DMS79 (cell line): ENCODE results near the gene SPHK1.

Experiments
- DNase-seq: peaks from one replicate; lab custom pipeline; 2025; lab: John Stamatoyannopoulos, UW

SPHK1 gene

DNA sequence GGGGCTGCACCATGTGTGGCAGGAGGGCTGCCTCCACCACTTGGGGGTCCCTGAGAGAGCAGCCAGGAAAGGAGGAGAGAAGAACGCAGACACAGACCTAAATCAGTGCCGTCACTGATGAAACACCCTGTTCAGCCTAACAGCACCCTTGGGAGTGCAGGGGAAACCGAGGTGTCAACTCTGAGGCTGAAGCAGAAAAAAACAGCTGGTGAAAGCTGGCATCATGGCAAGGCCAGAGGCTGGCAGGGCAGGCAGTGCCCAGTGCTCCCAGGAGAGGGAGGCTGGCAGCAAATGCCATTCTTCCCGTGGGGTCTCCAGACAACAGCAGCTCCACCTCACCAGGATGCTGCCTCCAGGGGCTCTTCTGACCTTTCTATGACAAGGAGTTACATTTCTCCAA, 23.1 kb downstream of the SPHK1 start:
- DNase-seq: no peak

DNA sequence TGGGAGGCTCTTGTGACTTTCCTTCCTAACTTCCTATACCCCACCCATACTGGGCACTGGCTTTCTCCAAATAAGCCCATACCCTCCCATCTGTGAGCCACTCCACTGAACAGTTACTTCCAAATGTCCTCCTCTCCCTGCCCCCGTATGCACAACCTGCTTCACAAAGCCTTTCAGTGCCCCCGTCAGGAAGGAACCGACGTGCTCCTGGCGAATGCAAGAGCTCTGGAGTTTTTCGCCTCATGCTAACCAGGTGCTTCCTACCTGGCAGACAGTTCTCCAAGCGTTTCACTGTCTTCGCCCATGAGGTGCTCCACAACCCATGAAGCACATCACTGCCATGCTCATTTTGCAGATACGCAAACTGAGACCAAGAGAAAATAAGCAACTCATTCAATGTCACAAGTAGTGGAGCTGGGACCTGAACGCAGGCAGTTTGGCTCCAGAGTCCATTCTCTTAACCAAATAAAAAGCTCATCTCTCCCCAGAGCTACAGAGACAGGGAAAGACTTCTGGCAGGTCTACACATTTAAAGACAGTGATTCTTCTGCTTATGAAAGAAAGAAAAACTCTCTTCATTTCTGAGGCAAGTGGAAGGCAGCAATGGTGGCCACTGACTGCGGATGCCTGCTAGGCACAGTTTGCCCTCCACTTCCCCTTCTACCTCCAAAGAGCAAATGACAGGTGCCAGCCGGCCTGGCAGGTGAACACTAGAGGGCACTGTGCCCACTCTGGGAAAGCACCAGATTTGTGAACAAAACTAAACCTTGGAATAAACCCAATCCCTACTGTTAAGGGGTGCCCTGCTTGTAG, 23.8 kb downstream of the SPHK1 start:
- DNase-seq: peak; percentile 23

DNA sequence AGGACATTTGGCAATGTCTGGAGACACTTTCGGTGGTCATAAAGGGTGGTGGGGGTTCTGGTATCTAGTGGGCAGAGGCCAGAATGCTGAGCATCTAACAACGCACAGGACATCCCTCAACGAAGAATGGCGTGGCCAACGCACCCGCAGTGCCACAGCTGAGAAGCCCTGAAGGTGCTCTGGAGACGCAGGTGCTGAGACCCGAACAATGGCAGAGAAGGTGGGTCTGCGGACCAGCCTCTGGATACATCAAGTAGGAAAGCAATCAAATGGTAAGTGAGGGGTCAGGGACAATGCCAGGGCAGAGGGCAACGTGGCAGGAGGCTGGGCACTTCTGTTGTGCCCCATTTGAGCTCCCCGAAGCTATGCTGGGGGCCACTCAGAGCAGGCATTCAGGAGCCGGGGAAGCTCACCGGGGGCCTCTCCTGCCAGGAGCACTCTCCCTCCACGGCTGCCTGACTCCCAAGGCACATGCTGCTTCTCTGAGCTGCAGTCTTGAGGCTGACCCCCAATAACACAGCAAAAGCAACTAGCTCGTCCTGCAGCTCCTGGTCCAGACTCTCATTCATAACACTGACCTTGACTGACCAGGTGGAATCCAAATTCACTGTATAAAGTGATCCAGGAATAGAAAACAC, 26.0 kb downstream of the SPHK1 start:
- peak; percentile 26 for DNase-seq

DNA sequence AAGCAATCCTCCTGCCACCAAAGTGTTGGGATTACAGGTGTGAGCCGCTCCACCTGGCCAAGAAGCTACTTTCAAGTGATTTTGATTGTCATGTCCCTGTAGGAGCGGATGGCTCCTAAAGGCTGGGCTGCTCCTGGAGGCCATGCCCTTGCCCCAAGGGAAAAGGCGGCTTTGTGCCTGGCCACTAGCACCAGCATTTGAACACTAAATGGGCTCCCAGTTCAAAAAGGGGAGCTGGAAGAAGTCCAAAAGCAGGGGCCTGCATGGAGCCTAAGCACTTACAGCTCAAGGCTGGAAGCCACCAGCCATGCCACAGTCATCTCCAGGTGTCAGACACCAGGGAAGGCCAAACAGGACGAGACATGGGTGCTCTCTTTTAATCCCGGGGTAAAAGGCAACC, 26.8 kb downstream of the SPHK1 start:
- no peak for DNase-seq

DNA sequence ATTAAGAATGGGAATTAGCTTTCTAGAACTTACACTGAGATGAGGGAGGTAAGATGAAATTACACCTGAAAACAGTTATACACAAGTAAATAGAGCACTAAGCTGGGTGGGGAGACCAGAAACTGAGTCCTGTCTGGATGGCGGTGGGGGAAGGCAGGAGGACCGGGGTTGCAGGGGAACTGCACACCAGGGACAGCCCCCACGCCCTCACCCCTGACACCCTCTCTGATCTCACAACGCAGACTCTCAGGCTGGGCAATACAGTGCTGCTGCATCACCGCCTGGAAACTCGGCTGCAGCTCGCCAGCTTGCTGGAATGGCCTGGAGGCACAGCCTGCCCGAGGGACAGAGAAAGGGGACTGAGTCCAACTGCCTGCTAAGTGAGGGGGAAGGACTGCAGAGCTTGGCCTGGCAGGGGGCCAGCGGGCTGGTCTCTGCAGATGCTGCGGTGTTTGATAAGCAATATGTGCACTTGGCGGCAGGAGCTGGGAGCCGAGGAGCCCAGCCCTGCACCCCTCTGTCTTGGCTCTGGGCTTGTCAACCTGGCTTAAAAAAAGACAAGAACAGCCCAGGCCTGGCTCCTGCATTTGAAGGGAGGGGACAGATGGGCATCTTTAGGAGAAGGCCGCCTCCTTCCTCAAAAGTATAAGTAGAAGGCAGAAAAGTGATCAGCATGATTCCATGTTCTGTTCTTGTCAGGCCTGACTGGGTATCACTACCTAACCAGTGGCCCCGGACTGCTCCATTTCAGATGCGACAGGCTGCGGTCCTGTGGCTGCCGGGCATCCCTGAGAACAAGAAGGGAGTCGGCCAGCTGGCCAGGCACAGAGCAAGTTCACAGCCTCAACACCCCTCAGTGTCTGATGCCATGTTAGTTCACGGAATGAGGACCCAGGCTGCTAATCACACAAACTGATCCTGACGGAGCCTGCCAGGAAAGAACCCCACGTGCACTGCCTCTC, 30.2 kb downstream of the SPHK1 start:
- peak; percentile 70 for DNase-seq

- DNase-seq: no peak
Measured at GRCh38 chr17:76415786-76416185, 31.4 kb downstream of the SPHK1 start.

GRCh38 chr17:76416457-76416856, 32.0 kb downstream of the SPHK1 start:
- DNase-seq: no peak

DNA sequence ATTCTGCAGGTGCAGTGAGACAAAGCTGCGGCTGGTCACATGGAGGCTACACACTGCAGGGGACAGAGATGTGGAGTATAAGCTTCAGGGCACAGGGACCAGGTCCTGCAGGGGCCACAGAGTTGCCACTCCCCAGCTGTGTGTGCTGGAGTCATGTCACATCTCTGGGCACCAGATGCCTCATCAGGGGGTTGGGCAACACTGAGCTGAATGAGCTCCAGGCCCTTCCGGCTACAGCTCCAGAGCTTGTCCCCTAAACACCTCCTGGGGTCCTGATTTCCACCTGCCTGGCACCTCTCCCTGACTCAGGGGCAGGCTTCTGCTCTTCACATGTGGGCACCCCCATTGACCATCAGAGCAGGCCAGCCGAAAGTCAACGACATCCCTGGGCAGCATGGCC, 32.5 kb downstream of the SPHK1 start:
- no peak for DNase-seq

GRCh38 chr17:76417499-76418143, 33.2 kb downstream of the SPHK1 start:
- peak; percentile 58 for DNase-seq

DNA sequence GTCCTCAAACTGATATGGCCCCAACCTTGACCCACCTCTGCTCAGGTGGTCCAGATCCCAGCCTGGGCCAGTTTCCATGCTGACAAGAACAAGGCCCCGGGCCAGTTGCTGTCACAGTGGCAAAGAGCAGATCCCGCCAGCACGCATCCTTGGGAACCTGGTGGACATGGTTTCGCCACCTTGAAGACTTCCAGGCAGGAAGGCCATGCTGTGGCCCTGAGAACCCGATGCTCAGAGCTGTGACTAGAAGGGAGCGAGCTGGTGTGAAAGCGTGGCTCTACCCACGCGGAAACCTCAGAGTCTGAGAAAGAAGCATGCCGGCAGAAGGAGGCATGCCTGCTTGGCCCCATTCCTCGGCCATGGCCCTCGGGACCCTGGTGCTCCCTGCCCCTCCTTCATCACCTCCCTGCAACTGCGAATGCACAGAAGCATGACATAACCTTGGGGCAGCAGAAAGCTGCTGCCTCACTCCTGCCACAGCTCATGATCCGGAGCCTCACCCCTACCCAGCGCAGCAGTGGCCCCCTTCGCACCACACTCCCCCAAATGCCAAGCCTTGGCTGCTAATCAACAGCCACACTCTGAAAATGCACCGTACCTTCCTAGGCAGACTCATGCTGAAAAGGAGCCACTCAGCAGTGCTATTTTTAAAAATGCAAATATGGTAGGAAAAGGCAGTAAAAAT, 35.3 kb downstream of the SPHK1 start:
- DNase-seq: no peak

DNA sequence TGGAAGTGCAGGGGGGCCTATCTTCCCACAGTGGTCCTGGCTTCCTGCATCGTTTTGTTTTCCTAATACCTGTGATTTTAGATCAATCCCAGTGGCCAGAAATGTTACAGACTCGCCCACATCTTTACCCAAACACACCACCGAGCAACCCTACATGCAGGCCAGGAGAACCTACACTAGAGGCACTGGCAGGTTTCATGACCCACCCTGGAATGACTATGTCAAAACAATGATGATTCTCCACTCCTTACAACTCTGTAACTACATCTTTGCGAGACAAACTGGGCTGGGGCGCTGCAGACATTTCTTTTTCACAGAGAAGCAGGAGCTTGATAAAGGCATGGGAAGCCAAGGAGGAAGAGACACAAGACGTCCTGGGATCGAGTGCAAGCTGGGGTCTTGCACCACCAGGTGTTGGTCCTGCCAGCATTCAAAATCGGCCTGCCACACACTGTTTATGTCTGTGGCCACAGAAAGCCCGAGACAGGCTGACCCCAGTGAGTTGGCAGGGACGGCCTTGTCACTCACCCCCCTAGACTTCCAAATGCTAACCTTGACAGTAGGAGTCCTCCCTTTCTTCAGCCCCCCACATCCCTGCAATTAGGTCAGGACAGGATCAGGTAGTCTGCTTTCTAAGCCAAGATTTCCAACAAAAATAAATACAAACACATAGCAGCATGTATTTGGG, 36.1 kb downstream of the SPHK1 start:
- no peak for DNase-seq

DNA sequence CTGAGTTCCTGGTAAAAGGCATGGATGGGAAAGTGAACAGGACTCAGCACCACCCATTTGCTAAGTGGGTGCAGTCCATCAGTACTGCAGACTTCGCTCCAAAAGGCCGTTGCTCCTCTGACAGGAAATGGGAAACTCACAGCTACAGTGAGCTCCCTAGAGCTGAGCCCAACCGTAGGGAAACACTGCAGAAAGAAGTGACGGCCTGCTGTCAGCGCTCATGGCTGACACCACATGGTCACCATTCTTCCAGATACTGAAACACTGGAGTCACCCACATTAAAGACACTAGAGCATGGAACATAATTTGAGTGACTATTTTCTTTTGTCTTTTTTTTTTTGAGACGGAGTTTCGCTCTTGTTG, 36.6 kb downstream of the SPHK1 start:
- DNase-seq: no peak

- DNase-seq: no peak
Measured at GRCh38 chr17:76422406-76422805, 38.0 kb downstream of the SPHK1 start.

DNA sequence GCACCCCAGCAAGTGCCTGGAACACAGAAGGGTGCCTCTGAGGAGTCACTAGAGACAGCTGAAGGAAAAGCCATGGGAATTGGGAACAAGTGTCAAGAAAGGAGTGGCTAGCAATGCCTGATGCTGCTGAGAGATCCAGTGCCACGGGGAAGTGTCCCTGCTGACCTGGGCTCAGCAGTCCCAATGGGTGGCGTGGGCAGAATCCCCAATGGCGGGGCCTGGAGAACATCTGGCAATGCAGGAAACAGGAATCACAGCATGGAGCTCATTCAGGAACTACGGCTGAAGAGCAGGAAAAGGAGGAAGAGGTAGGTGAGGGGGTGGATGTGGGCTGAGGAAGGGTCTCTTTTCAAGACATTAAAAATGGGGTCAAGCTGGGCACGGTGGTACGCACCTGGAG, 38.5 kb downstream of the SPHK1 start:
- no peak for DNase-seq

- DNase-seq: no peak
Measured at GRCh38 chr17:76426853-76427252, 42.4 kb downstream of the SPHK1 start.

DNA sequence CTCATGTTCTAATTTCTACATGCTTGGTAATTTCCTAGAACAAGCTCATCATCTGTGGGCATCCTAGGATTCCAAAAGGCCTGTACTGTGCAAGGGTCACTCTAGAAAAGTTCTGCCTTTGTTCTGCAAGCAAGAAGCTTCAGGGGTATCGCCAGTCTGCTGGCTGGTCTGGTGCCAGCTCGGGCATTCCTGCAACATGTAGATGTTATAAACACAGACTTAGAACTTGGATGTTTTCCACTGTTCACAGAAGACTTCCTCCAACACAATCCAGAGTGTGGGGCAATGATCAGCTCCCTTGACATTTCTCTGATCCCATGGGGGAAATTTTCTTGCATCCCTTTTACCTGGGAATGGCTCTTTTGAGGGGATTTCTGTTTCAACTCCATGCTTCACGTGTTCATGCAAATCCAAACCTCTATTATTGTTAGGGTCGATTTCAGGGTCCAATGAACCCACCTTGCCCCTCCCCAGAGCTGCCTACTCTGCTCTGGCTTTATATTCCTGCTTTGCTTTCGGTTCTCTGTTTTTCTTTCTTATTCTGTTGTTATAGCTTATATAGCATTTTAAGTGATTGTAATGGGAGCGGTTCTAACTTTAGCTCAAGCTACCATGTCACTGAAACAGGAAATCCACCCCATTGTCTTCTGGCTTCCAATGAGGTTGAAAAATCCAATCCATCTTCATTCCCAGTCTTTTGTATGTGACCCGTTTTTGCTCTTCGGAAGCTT, 43.3 kb downstream of the SPHK1 start:
- DNase-seq: no peak

DNA sequence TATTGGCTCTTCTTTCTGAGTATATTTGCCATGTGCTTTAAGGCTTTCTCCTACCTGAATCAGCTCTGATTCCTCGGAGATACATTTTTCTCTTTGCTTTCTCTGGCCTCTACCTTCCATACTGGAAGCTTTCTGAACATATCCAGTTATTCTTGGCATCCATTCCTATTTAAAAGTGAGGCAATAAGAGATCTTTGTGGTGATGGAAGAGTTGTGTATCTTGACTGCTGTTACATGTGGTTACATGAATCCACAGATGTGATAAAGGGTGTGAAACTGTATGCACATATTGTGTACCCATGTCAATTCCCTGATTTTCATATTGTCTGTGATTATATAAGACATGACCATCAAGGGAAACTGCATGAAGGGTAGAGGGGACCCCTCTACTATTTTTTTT, 44.1 kb downstream of the SPHK1 start:
- no peak for DNase-seq

- DNase-seq: no peak
Measured at GRCh38 chr17:76431509-76431908, 47.1 kb downstream of the SPHK1 start.

DNA sequence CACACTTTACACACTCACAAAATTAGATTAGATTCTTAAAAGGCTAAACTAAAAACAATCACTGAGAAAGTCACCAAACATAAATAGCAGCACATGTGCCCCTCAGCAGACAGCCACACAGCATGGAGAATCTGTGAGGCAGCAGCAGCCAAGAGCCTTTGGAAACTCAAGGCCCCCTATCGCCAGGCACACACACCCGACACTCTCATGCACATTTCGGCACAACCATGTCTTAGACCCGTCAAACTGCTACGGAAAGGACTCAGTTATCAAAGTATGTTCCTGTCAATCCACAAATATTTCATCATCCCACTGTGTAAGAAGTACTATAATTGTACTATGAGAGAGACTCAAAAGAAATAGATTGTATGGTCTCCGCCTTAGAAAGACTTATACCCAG, 47.6 kb downstream of the SPHK1 start:
- DNase-seq: no peak

- no peak for DNase-seq
Measured at GRCh38 chr17:76432712-76433336, 48.4 kb downstream of the SPHK1 start.
